ENCODE results near the gene SPOCK1. TPM values are rescaled to one million over a fixed set of nuclear protein-coding genes. Genes with fewer than 3 reads are reported as not detected.
A peak's percentile ranks its signal among the peaks of the same experiment; 100 is the strongest.

SPOCK1 gene
- total and polyA plus RNA-seq, 8 donors, result 0.46 to 15.6 (median 9.2) TPM

GRCh38 chr5:137071526-137071925 is 427.6 kb downstream of the SPOCK1 start:
- H3K36me3 ChIP-seq, result no peaks in the 10 kb centered on the region
- TF ChIP-seq, protein P1, sequence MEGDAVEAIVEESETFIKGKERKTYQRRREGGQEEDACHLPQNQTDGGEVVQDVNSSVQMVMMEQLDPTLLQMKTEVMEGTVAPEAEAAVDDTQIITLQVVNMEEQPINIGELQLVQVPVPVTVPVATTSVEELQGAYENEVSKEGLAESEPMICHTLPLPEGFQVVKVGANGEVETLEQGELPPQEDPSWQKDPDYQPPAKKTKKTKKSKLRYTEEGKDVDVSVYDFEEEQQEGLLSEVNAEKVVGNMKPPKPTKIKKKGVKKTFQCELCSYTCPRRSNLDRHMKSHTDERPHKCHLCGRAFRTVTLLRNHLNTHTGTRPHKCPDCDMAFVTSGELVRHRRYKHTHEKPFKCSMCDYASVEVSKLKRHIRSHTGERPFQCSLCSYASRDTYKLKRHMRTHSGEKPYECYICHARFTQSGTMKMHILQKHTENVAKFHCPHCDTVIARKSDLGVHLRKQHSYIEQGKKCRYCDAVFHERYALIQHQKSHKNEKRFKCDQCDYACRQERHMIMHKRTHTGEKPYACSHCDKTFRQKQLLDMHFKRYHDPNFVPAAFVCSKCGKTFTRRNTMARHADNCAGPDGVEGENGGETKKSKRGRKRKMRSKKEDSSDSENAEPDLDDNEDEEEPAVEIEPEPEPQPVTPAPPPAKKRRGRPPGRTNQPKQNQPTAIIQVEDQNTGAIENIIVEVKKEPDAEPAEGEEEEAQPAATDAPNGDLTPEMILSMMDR (IDR thresholded peaks at IDR 0.05), result no peak
- TF ChIP-seq POLR2AphosphoS5 (IDR thresholded peaks at IDR 0.05), result no peak
- WGBS, 5 donors, result 65 to 84% (median 70%) methylated on average over 3 of the region's 3 CpGs
- intact Hi-C loops (cut with DNase I; ENCODE audit: low total_unique reads), result no loop called here
- H3K9me3 ChIP-seq, result no peaks in the 10 kb centered on the region
- H3K4me1 ChIP-seq, result no peaks in the 10 kb centered on the region
- H3K27me3 ChIP-seq, result no peaks in the 10 kb centered on the region
- H3K27ac ChIP-seq, result peak overlapping the region in 1 of 5 donors; percentile 24
- DNase-seq, result no peak
- no peak overlapping the region for H3K4me3 ChIP-seq

- Histone ChIP-seq H3K27ac (no peak overlapping the region), H3K4me3 (no peak overlapping the region), H3K4me1 (no peaks in the 10 kb centered on the region), H3K27me3 (no peaks in the 10 kb centered on the region), H3K36me3 (no peaks in the 10 kb centered on the region), H3K9me3 (no peaks in the 10 kb centered on the region)
- WGBS, 5 donors, result 79 to 100% (median 89%) methylated on average over 2 of the region's 2 CpGs
- no peak for DNase-seq
- intact Hi-C loops (cut with DNase I; ENCODE audit: low total_unique reads), result no loop called here
- TF ChIP-seq, protein P1 (IDR thresholded peaks at IDR 0.05), result no peak
- TF ChIP-seq POLR2A (IDR thresholded peaks at IDR 0.05) (no peak), POLR2AphosphoS5 (IDR thresholded peaks at IDR 0.05) (no peak), EP300 (IDR thresholded peaks at IDR 0.05) (no peak)
These were observed 428.6 kb downstream of the SPOCK1 start for GRCh38 chr5:137070521-137070920.

DNA sequence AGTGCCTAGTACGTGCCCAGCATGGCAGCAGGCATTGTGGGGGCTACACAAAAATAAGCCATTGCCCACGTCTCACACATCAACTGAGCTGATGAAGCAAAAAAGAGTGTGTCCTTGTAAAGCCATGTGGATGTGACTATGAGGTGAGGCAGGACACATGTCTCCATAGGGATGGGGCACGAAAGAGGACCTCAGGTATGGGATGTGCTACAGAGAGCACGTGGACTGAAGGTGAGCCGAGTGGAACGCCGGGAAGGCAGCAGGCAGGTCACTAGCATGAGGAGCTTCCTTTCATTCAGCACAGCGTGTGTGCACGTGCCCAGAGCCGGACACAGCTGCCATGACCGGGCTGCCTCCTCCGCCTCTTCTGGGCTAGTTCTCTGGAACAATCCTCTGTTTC is 429.8 kb downstream of the SPOCK1 start:
- Histone ChIP-seq H3K9me3 (no peaks in the 10 kb centered on the region), H3K36me3 (no peaks in the 10 kb centered on the region), H3K4me1 (no peaks in the 10 kb centered on the region), H3K4me3 (no peak overlapping the region), H3K27me3 (no peaks in the 10 kb centered on the region), H3K27ac (no peak overlapping the region)
- TF ChIP-seq POLR2A (IDR thresholded peaks at IDR 0.05) (no peak), EP300 (IDR thresholded peaks at IDR 0.05) (no peak), POLR2AphosphoS5 (IDR thresholded peaks at IDR 0.05) (no peak)
- TF ChIP-seq, protein P1 (IDR thresholded peaks at IDR 0.05), result no peak
- 82 to 92% (median 89%) methylated on average over 12 of the region's 12 CpGs for WGBS, 5 donors
- intact Hi-C loops (cut with DNase I; ENCODE audit: low total_unique reads), result no loop called here
- DNase-seq, result no peak

- Histone ChIP-seq H3K4me3 (no peak overlapping the region), H3K9me3 (no peaks in the 10 kb centered on the region), H3K27ac (no peak overlapping the region), H3K36me3 (no peaks in the 10 kb centered on the region), H3K27me3 (no peaks in the 10 kb centered on the region), H3K4me1 (no peaks in the 10 kb centered on the region)
- no peak for DNase-seq
- TF ChIP-seq POLR2A (IDR thresholded peaks at IDR 0.05) (no peak), EP300 (IDR thresholded peaks at IDR 0.05) (no peak), POLR2AphosphoS5 (IDR thresholded peaks at IDR 0.05) (no peak)
- TF ChIP-seq, protein P1 (IDR thresholded peaks at IDR 0.05), result no peak
- intact Hi-C loops (cut with DNase I; ENCODE audit: low total_unique reads), result no loop called here
- 48 to 60% (median 54%) methylated on average over 4 of the region's 4 CpGs for WGBS, 5 donors
These were observed 437.7 kb downstream of the SPOCK1 start for GRCh38 chr5:137061382-137061781.

Data from stomach (tissue), 9 donors.